Smooth muscle cell (in vitro differentiated cells): ENCODE results near the gene ADAR. TPM values are rescaled to one million over a fixed set of nuclear protein-coding genes. Genes with fewer than 3 reads are reported as not detected.

Experiments
- DNase-seq: peaks from one replicate; lab custom pipeline; 2025; ENCODE audit not compliant: unreplicated experiment; lab: John Stamatoyannopoulos, UW
- H2AFZ ChIP-seq: fragments of 200-600 bp; sonication (generic); 2 replicates; pipeline ENCODE4 v1.6.0; 2016; ENCODE audit warnings: antibody characterized with exemption, low read depth, mild to moderate bottlenecking
- H3F3A ChIP-seq: fragments of 200-600 bp; sonication (generic); 2 replicates; pipeline ENCODE4 v1.6.0; 2017; ENCODE audit warnings: antibody characterized with exemption, low read depth
- H3K27ac ChIP-seq: fragments of 200-600 bp; sonication (generic); 2 replicates; pipeline ENCODE4 v1.5.1; 2016; ENCODE audit warnings: low read depth, mild to moderate bottlenecking
- H3K27me3 ChIP-seq: fragments of 200-600 bp; sonication (generic); 2 replicates; pipeline ENCODE4 v1.6.1; 2016; ENCODE audit warnings: low read depth, mild to moderate bottlenecking
- H3K36me3 ChIP-seq: fragments of 200-600 bp; sonication (generic); 2 replicates; pipeline ENCODE4 v1.5.1; 2016; ENCODE audit warnings: low read depth
- H3K4me1 ChIP-seq: fragments of 200-600 bp; sonication (generic); 2 replicates; pipeline ENCODE4 v1.5.1; 2016; ENCODE audit warnings: low read depth
- H3K4me2 ChIP-seq: fragments of 200-600 bp; sonication (generic); 2 replicates; pipeline ENCODE4 v1.6.0; 2016; ENCODE audit warnings: mild to moderate bottlenecking
- H3K4me3 ChIP-seq: fragments of 200-600 bp; sonication (generic); 2 replicates; pipeline ENCODE4 v1.5.1; 2016; ENCODE audit warnings: mild to moderate bottlenecking
- H3K79me2 ChIP-seq: fragments of 200-600 bp; sonication (generic); 2 replicates; pipeline ENCODE4 v1.6.0; 2016; ENCODE audit warnings: low read depth, mild to moderate bottlenecking
- H3K9ac ChIP-seq: fragments of 200-600 bp; sonication (generic); 2 replicates; pipeline ENCODE4 v1.6.0; 2016; ENCODE audit warnings: low read depth
- H3K9me3 ChIP-seq: fragments of 200-600 bp; sonication (generic); replicated peaks from 2 replicates; pipeline ENCODE4 v1.5.1; 2016; ENCODE audit warnings: low read depth
- H4K20me1 ChIP-seq: fragments of 200-600 bp; sonication (generic); 2 replicates; pipeline ENCODE4 v1.6.0; 2016; ENCODE audit warnings: low read depth
- WGBS: methylation state at CpG from one replicate; pipeline ENCODE4 v1.1.7; 2016; ENCODE audit warnings: low lambda C conversion rate; 5-methylcytosine and 5-hydroxymethylcytosine counted together
- polyA plus RNA-seq: library from polyadenylated mRNA; unstranded; fragments of >200 nt; fragmentation: Nextera tagmentation; extraction: Ambion mirVana; gene quantifications from 2 replicates; pipeline ENCODE4 v1.2.1, GENCODE V29; 2016
- total RNA-seq: library from RNA; depleted of rRNA; stranded (reverse); fragments of >200 nt; gene quantifications from 2 replicates; pipeline ENCODE4 v1.2.3, GENCODE V29; 2014
- TF ChIP-seq, protein P1 (sequence below): fragments of 200-600 bp; sonication (generic); IDR thresholded peaks from 2 replicates; pipeline ENCODE4 v1.5.1; 2017; ENCODE audit warnings: borderline replicate concordance, mild to moderate bottlenecking, antibody characterized with exemption; ENCODE audit not compliant: insufficient read depth, poor library complexity, severe bottlenecking

The ADAR gene
- total and polyA plus RNA-seq, 2 experiments from 2014 or later, result 39.1 to 80.6 TPM

DNA sequence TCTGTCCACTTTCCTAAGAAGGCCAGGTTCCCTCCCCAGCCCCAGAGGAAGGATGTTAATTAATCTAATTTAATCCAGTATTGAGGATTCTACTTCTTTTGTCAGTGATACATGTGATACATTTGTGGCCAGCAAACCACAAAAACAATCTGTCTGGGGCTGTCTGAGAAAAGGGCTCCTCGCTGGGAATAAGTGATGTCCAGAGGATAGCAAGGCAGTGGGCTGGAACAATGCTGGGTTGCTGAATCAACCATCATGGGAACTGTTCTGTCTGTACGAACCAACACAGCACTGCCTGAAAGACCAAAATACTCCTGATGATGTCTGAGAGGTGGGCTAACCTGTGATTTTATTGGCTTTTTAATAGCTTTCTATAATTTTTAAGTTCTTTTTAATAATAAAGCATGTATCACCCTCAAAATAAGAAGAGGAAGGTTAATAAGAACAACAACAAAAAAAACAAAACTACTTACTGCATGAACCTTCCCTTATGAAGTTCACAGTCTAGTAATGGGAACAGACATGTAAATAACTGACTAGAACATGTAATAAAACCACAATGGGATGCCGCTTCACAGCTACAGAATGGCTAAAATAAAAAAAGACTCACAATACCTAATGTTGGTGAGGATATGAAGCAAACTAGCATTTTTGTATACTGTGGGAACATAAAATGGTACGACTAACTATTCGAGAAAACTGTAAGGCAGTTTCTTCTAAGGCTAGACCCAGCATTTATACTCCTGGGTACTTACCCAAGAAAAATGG lies 11.4 kb upstream of the ADAR start:
- H3K4me2 ChIP-seq, result no peak overlapping the region
- H3K27me3 ChIP-seq, result no peaks in the 10 kb centered on the region
- no peak overlapping the region for H3K4me3 ChIP-seq
- H3K36me3 ChIP-seq, result no peaks in the 10 kb centered on the region
- peaks cover 99% of the 10 kb centered on the region for H4K20me1 ChIP-seq
- DNase-seq, result no peak
- no peak overlapping the region for H3K9ac ChIP-seq
- 86% methylated on average over 5 of the region's 5 CpGs for WGBS
- no peaks in the 10 kb centered on the region for H3K9me3 ChIP-seq
- H3K27ac ChIP-seq, result peak overlapping the region; percentile 49
- TF ChIP-seq, protein P1, sequence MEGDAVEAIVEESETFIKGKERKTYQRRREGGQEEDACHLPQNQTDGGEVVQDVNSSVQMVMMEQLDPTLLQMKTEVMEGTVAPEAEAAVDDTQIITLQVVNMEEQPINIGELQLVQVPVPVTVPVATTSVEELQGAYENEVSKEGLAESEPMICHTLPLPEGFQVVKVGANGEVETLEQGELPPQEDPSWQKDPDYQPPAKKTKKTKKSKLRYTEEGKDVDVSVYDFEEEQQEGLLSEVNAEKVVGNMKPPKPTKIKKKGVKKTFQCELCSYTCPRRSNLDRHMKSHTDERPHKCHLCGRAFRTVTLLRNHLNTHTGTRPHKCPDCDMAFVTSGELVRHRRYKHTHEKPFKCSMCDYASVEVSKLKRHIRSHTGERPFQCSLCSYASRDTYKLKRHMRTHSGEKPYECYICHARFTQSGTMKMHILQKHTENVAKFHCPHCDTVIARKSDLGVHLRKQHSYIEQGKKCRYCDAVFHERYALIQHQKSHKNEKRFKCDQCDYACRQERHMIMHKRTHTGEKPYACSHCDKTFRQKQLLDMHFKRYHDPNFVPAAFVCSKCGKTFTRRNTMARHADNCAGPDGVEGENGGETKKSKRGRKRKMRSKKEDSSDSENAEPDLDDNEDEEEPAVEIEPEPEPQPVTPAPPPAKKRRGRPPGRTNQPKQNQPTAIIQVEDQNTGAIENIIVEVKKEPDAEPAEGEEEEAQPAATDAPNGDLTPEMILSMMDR, result no peak
- H2AFZ ChIP-seq, result no peak overlapping the region
- H3K79me2 ChIP-seq, result peaks cover 99% of the 10 kb centered on the region
- H3K4me1 ChIP-seq, result peaks cover 3% of the 10 kb centered on the region
- H3F3A ChIP-seq, result peaks cover 7% of the 10 kb centered on the region

DNA sequence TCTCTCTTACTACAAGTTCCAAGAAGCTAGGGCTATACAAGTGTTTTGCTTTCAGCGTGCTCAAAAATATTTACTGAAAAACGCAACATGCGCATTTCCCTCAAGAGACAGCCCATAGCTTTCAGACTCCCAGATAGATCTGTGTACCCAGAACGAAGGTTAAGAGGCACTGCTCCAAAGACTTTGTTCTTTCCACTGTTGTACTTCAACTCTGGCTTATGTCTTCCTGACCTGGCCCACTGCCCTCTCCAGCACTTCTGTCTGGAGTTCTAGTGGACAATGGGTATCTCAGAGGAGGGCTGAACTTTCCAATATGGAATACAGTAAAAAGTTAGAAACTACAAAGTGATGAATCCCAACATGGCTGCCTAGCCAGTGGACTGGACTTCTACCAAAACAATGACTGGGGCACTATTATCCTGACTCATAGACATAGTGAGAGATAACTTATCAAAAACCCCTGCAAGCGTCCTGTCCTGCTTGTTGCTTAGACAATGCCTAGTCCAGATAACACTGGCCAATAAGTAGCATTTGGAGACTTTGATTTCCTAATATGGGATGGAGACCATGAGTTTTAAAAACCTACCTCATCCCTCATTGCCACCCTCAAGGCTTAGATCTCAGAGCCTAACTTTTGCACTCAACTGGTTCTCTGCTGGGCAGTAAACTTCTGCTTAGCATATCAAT lies 8.8 kb upstream of the ADAR start:
- Histone ChIP-seq H3F3A (peaks cover 7% of the 10 kb centered on the region), H3K79me2 (peaks cover 97% of the 10 kb centered on the region), H3K4me3 (no peak overlapping the region), H3K27me3 (no peaks in the 10 kb centered on the region), H3K27ac (peak overlapping the region; percentile 15), H2AFZ (no peak overlapping the region), H3K9me3 (no peaks in the 10 kb centered on the region), H4K20me1 (peaks cover 96% of the 10 kb centered on the region), H3K9ac (no peak overlapping the region), H3K4me2 (no peak overlapping the region), H3K36me3 (no peaks in the 10 kb centered on the region), H3K4me1 (peaks cover 3% of the 10 kb centered on the region)
- DNase-seq, result no peak
- 84% methylated on average over 5 of the region's 5 CpGs for WGBS
- TF ChIP-seq, protein P1, result no peak

DNA sequence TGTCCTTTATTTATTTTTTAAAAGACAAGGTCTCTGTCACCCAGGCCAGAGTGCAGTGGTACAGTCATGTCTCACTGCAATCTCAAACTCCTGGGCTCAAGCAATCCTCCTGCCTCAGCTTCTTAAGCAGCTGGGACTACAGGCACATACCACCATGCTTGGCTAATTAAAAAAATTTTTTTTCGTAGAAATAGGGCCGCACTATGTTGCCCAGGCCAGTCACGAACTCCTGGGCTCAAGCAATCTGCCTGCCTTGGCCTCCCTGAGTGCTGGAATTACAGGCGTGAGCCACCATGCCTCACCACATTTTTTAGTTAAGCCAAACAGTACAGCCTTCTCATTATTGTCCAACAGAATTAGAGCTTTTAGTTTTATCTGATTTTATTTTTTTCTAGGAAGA lies 7.4 kb upstream of the ADAR start:
- no peak for DNase-seq
- Histone ChIP-seq H3K9ac (no peak overlapping the region), H3K27me3 (no peaks in the 10 kb centered on the region), H4K20me1 (peaks cover 93% of the 10 kb centered on the region), H3F3A (peaks cover 7% of the 10 kb centered on the region), H3K79me2 (peaks cover 94% of the 10 kb centered on the region), H3K27ac (peak overlapping the region; percentile 53), H3K4me2 (no peak overlapping the region), H3K9me3 (no peaks in the 10 kb centered on the region), H3K4me3 (no peak overlapping the region), H3K36me3 (no peaks in the 10 kb centered on the region), H2AFZ (no peak overlapping the region), H3K4me1 (peaks cover 3% of the 10 kb centered on the region)
- TF ChIP-seq, protein P1, result no peak
- WGBS, result 50% methylated on average over 4 of the region's 4 CpGs

DNA sequence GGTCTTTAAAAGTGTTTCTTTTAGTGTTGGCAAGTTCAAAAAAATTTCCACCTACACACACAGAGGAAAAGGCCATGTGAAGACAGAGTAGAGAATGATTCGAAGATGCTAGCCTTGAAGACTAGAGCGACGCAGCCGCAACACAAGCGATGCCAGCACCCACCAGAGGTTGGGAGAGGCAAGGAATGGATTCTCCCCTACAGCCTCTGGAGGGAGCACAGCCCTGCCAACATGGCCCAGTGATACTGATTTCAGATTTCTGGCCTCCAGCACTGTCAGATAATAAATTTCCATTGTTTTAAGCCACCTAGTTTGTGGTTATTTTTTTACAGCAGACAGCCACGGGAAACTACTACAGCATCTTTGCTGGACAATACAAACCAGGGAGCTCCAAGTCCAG lies 6.9 kb upstream of the ADAR start:
- Histone ChIP-seq H3K4me1 (peaks cover 3% of the 10 kb centered on the region), H3F3A (peaks cover 8% of the 10 kb centered on the region), H3K9ac (no peak overlapping the region), H3K79me2 (peaks cover 89% of the 10 kb centered on the region), H4K20me1 (peaks cover 93% of the 10 kb centered on the region), H3K9me3 (no peaks in the 10 kb centered on the region), H3K4me2 (no peak overlapping the region), H3K36me3 (no peaks in the 10 kb centered on the region), H2AFZ (no peak overlapping the region), H3K27ac (peak overlapping the region; percentile 53), H3K4me3 (no peak overlapping the region), H3K27me3 (no peaks in the 10 kb centered on the region)
- TF ChIP-seq, protein P1, result no peak
- no peak for DNase-seq
- 65% methylated on average over 6 of the region's 6 CpGs for WGBS
